Fibroblast of lung (primary cell): Measurements from ENCODE around the gene VPS72. TPM values are rescaled to one million over a fixed set of nuclear protein-coding genes. Genes with fewer than 3 reads are reported as not detected.

Source experiments
- DNase-seq, 2 donors: peaks; one replicate each; pipeline versions ENCODE4 v3.0.0 to v3.0.0-alpha.2; 2010; ENCODE audit warnings: low read depth in 2 of 2
- H2AFZ ChIP-seq: 2 replicates; pipeline ENCODE4 v1.5.1; 2012; ENCODE audit warnings: low read length, control low read depth, inconsistent platforms
- H3K27ac ChIP-seq: 2 replicates; pipeline ENCODE4 v1.5.1; 2011; ENCODE audit warnings: low read length, control low read depth; ENCODE audit not compliant: insufficient read depth
- H3K27me3 ChIP-seq: 2 replicates; pipeline ENCODE4 v1.5.1; 2011; ENCODE audit warnings: mild to moderate bottlenecking, low read length; ENCODE audit not compliant: control insufficient read depth, insufficient read depth
- H3K36me3 ChIP-seq: 2 replicates; pipeline ENCODE4 v1.5.1; 2011; ENCODE audit warnings: low read length; ENCODE audit not compliant: control insufficient read depth, insufficient read depth
- H3K4me1 ChIP-seq: 2 replicates; pipeline ENCODE4 v1.5.1; 2011; ENCODE audit warnings: low read length; ENCODE audit not compliant: control insufficient read depth, insufficient read depth; ENCODE audit errors: extremely low read depth
- H3K4me2 ChIP-seq: 2 replicates; pipeline ENCODE4 v1.5.1; 2011; ENCODE audit warnings: low read length, control low read depth; ENCODE audit not compliant: insufficient read depth; ENCODE audit errors: extremely low read depth
- H3K4me3 ChIP-seq, 4 experiments: fragments of 200-600 bp in 1 of 4; sonication (generic) in 1 of 4; replicated peaks in 1 of 4; 2 replicates each; pipeline ENCODE4 v1.5.1; 2011 to 2016; ENCODE audit warnings: low read length in 4 of 4, low read depth in 3 of 4, mild to moderate bottlenecking in 3 of 4, control low read depth in 2 of 4, inconsistent platforms in 1 of 4, mixed read lengths in 1 of 4; ENCODE audit not compliant: insufficient read depth in 1 of 4; ENCODE audit errors: control extremely low read depth in 1 of 4
- H3K79me2 ChIP-seq: 2 replicates; pipeline ENCODE4 v1.5.1; 2012; ENCODE audit warnings: mild to moderate bottlenecking, low read length, inconsistent platforms; ENCODE audit not compliant: control insufficient read depth, insufficient read depth
- H3K9ac ChIP-seq: 2 replicates; pipeline ENCODE4 v1.5.1; 2011; ENCODE audit warnings: mild to moderate bottlenecking, low read length, control low read depth; ENCODE audit not compliant: insufficient read depth
- H3K9me3 ChIP-seq: 2 replicates; pipeline ENCODE4 v1.5.1; 2012; ENCODE audit warnings: low read depth, low read length; ENCODE audit not compliant: control insufficient read depth, insufficient read depth
- H4K20me1 ChIP-seq: 2 replicates; pipeline ENCODE4 v1.5.1; 2011; ENCODE audit warnings: low read length; ENCODE audit not compliant: control insufficient read depth, insufficient read depth; ENCODE audit errors: extremely low read depth
- EZH2 ChIP-seq: IDR thresholded peaks from 2 replicates; pipeline ENCODE4 v1.5.1; 2012; ENCODE audit warnings: low read length, control low read depth, mild to moderate bottlenecking; ENCODE audit errors: missing control alignments
- polyA plus RNA-seq, 2 donors: library from polyadenylated mRNA; depleted of rRNA in 1 of 2; stranded (reverse) in 1 of 2; unstranded in 1 of 2; fragments of >200 nt; gene quantifications; 2 replicates each; pipeline ENCODE4 v1.2.1, GENCODE V29; 2011 to 2012; ENCODE audit warnings: missing spikeins in 1 of 2
- total RNA-seq: library from RNA; depleted of rRNA; stranded (reverse); fragments of >200 nt; gene quantifications from 2 replicates; pipeline ENCODE4 v1.2.1, GENCODE V29; 2014
- TF ChIP-seq, protein P1 (sequence below), 2 donors: IDR thresholded peaks in 1 of 2; conservative IDR thresholded peaks in 1 of 2; 1 replicate in 1 of 2; 2 replicates in 1 of 2; pipeline ENCODE4 v1.5.1; 2011 to 2012; ENCODE audit warnings: low read length in 2 of 2, control low read depth in 1 of 2, inconsistent platforms in 1 of 2, low read depth in 1 of 2, mild to moderate bottlenecking in 1 of 2

Gene VPS72
- total and polyA plus RNA-seq, 2 donors (not counting 1 experiment from before 2014, with no cell fraction given), result 42.9 to 43.8 TPM

DNA sequence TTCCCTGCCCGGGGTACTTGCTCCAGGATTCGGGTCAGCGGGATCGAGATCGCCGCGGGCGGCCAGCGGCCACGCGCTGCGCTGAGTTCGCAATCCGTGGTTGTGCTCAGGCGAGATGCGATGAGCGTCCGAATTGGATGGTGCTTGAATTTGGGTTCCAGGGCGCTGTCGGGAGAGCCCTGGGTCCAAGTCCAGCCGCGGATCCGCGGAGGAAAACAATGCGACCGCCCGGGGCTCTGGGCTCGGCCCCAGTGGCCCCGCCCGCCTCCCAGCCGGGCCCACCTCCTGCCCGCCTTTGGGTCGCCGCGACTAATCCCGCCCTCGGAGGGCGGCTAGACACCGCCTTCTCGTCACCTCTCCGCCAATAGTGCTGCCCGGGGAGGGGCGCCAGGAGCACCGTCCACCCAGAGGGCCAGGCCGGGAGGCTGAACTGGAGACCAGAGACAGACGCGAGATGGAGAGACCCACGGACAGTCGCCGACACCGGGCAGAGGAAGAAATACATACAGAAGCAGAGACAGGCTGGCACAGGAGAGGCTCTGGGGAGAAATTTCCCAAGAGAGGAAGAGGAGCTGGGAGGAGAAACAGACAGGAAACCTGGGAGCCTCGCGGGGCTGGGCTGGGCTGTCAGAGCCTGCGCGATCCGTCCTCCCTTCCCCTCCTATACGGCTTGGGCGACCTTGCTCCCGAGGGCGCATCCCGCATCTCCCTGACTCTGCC lies 43.4 kb downstream of the VPS72 start, which contains the start of gene SEMA6C:
TSS of gene SEMA6C (minus strand) at position 220 of the 720 bp plus-strand sequence. CDS start 4,010 bp downstream, outside the sequence.
- H3K27ac ChIP-seq, result no peak within 1 kb of the TSS
- peak within 1 kb of the TSS; percentile 97 for H3K4me2 ChIP-seq
- peak within 1 kb of the TSS; percentile 55 to 71 (median 65) for H3K4me3 ChIP-seq
- H2AFZ ChIP-seq, result peak within 1 kb of the TSS; percentile 92
- H4K20me1 ChIP-seq, result no peaks in the 10 kb centered on the region
- peaks cover 3% of the 10 kb centered on the region for H3K27me3 ChIP-seq
- peak; percentile 86 to 90 for DNase-seq
- H3K9ac ChIP-seq, result peak within 1 kb of the TSS; percentile 23
- peaks cover 10% of the 10 kb centered on the region for H3K4me1 ChIP-seq
- H3K36me3 ChIP-seq, result no peaks in the 10 kb centered on the region
- TF ChIP-seq, protein P1, sequence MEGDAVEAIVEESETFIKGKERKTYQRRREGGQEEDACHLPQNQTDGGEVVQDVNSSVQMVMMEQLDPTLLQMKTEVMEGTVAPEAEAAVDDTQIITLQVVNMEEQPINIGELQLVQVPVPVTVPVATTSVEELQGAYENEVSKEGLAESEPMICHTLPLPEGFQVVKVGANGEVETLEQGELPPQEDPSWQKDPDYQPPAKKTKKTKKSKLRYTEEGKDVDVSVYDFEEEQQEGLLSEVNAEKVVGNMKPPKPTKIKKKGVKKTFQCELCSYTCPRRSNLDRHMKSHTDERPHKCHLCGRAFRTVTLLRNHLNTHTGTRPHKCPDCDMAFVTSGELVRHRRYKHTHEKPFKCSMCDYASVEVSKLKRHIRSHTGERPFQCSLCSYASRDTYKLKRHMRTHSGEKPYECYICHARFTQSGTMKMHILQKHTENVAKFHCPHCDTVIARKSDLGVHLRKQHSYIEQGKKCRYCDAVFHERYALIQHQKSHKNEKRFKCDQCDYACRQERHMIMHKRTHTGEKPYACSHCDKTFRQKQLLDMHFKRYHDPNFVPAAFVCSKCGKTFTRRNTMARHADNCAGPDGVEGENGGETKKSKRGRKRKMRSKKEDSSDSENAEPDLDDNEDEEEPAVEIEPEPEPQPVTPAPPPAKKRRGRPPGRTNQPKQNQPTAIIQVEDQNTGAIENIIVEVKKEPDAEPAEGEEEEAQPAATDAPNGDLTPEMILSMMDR (conservative IDR thresholded peaks at IDR 0.05 in 1 of 2, IDR thresholded peaks at IDR 0.05 in 1 of 2; ENCODE audit: low read depth in 1 of 2, low read length in 2 of 2), result no peak
- no peak for TF ChIP-seq EZH2
- H3K79me2 ChIP-seq, result no peaks in the 10 kb centered on the region
- no peaks in the 10 kb centered on the region for H3K9me3 ChIP-seq

DNA sequence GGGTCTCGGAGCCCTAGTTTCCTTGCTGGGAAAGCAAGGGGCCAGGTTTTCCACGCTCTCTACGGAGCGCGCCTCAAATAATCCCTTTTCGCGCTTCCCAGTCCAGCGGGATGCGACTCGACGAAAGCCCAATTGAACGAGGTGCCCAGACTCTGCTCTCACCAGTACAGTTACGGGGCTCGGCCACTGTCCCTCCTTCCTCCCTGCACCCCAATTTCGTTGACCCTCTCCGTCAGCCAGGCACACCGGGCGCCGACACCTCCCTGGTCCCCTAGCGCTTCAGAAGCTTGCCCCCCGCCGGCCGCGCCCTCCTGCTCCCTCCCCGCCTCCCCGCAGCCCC lies 44.0 kb downstream of the VPS72 start:
- DNase-seq, result peak in 1 of 2 donors; percentile 6
- H3K9me3 ChIP-seq, result no peaks in the 10 kb centered on the region
- peak overlapping the region; percentile 43 to 69 (median 60) for H3K4me3 ChIP-seq
- H2AFZ ChIP-seq, result peak overlapping the region; percentile 78
- H3K36me3 ChIP-seq, result no peaks in the 10 kb centered on the region
- H4K20me1 ChIP-seq, result no peaks in the 10 kb centered on the region
- peak overlapping the region; percentile 97 for H3K4me2 ChIP-seq
- TF ChIP-seq, protein P1 (conservative IDR thresholded peaks at IDR 0.05 in 1 of 2, IDR thresholded peaks at IDR 0.05 in 1 of 2; ENCODE audit: low read depth in 1 of 2, low read length in 2 of 2), result no peak
- no peak for TF ChIP-seq EZH2
- peaks cover 10% of the 10 kb centered on the region for H3K4me1 ChIP-seq
- no peaks in the 10 kb centered on the region for H3K79me2 ChIP-seq
- peak overlapping the region; percentile 23 for H3K9ac ChIP-seq
- no peak overlapping the region for H3K27ac ChIP-seq
- H3K27me3 ChIP-seq, result peaks cover 3% of the 10 kb centered on the region

DNA sequence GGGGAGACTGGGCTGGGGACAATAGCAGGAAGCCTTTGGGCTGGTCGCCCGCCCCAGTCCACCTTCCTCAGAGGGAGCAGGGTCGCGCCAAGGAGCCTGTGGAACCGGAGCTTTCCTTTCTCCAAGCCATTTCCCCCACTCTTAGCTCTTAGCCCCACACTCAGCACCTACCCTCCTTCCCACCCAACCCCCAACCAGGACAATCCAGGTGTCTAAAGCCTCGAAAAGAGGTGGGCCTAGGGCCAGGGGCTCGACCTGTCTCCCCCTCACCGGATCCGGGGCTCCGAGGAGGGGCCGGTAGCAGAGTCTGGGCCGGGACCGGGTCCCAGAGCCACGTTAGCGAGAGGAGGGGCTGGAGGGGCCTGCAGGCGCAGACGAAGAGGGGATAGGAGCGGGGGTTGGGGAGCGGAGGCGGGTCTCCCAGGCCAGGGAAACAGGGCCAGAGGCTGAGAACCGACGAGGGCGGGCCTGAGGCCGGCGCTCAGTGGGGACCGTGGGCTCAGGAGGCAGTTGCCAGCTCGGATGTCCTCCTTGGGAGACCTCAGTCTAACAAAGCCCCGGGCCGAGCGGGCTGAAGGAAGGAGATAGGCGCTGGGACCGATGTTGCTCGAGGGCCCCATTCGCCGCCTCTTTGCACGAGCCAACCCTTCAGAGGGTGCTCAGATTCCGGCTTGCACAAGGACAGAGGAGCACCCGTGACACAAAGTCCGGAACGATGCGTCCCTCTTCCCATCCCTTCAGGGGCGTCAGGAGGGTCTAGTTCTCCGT lies 44.5 kb downstream of the VPS72 start:
- DNase-seq, result peak; percentile 4 to 15
- Histone ChIP-seq H2AFZ (peak overlapping the region; percentile 78), H3K27me3 (peaks cover 3% of the 10 kb centered on the region), H4K20me1 (no peaks in the 10 kb centered on the region), H3K36me3 (no peaks in the 10 kb centered on the region), H3K27ac (no peak overlapping the region), H3K4me2 (peak overlapping the region; percentile 97), H3K79me2 (no peaks in the 10 kb centered on the region), H3K9me3 (no peaks in the 10 kb centered on the region), H3K4me1 (peaks cover 10% of the 10 kb centered on the region), H3K4me3 (peak overlapping the region; percentile 43 to 69 (median 60)), H3K9ac (peak overlapping the region; percentile 23)
- TF ChIP-seq EZH2, result peak; percentile 42
- TF ChIP-seq, protein P1 (conservative IDR thresholded peaks at IDR 0.05 in 1 of 2, IDR thresholded peaks at IDR 0.05 in 1 of 2; ENCODE audit: low read depth in 1 of 2, low read length in 2 of 2), result no peak
